Activated CD4-positive, alpha-beta T cell treated with anti-CD3 and anti-CD28 coated beads, Interleukin-2, Interleukin-4, amounts not matched to agents 100 ng/mL and 50 ng/mL, durations not matched to agents 16 hours and 8 hours (primary cell): Measurements from ENCODE around the gene IGF2BP2.
"Not testable (repeated sequence)": the region's sequence is repeated elsewhere in the genome, so short reads cannot be mapped to it uniquely, and the experiment has no call there.

Source experiments
- DNase-seq: peaks from one replicate; pipeline ENCODE4 v3.0.0-alpha.2; 2020; ENCODE audit warnings: low spot score

IGF2BP2 gene

DNA sequence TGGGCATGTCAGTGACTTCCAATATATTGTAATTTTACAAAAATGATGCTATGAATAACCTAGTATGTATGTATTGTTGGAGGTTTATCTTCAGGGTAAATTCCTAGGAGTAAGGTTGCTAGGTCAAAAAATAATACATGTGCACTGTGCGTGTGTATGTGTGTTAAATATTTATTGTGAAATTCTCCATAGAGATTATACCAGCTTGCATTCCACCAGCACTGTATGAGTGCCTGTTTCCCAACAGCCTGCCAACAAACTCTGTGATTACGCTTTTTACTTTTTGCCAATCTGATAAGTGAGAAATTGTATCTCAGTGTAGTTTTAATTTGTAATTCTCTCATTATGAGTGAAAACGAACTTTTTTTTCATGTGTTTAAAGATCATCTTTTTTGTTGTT, 12.6 kb upstream of the IGF2BP2 start:
- no peak for DNase-seq

DNA sequence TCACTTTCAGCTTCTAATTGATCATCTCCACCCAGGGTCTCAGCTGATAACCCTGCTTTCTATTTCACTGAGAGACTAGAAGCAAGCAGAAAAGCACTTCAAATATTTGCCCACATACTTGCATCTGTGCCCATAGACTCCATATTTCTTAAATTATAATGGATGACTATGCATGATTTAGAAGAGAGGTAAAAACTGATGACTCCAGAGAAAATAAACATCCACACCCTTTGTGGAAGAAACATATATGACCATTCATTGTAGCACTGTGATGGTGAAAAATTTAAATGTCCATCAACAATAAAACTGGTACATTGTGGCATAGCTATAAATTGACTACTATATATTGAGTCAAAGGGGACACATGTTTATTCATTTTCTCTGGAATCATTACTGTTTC, 7.1 kb upstream of the IGF2BP2 start:
- DNase-seq = no peak

DNA sequence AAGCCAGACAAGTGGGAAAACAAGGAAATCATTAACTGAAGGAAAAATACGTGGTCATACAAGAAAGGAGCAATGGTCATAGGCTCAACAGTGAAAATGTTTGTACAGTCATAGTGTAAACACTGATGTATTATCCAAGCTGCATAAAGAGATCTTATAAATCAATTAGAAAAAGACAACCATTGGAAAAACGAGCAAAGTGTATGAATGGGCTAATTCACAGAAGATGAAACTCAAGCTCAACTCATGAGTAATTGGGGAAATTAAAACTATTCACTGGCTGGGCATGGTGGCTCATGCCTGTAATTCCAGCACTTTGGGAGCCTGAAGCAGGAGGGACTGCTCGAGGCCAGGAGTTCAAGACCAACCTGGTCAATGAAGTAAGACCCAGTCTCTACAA, 6.4 kb upstream of the IGF2BP2 start:
- no peak for DNase-seq

DNA sequence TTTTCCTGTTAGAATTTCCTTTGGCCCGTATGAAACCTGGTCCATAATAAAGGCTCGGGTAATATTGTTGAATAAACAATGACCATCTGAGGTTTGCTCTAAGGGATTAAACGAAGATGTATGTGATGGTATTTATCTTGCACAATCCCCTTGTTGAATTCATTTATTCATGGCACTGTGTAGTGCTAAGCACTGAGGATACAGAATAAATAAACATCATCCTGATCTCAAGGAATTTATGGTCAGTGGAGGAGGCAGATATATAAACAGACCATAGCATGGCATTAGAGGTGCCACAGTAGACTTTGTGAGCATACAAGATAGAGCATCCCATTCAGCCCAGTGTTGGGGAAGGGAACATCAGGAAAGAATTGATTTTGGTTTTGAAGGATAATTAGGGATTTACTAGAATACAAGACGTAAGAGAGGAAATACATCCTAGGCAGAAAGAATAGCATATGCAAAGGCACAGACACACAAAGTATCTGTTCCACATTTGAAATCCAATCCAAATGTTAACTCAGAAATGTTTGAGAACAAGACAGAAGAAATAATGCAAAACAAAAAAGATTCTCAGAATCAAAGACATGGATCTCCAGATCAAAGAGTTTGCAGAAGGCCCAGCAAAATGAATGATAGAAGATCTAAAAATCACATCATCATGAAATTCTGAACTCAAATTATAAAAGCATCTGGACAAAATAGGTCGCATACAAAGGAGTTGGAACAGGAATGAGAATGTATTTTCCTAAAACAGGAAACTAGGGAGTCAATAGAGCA, 5.4 kb upstream of the IGF2BP2 start:
- DNase-seq = no peak

DNA sequence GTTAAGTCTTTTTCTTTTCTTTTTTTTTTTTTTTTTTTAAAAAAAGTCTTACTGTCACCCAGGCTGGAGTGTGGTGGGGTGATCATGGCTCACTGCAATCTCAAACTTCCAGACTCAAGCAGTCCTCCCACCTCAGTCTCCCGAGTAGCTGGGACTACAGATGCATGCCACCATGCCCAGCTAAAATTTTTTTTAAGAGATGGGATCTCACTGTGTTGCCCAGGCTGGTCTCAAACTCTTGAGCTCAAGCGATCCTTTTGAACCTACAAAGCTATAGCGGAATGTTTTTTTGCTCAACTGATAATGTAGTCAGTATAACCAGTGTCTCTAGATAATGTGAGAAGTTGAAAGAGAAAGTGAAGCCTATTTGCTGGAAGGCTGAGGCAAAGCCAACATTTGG, 3.9 kb upstream of the IGF2BP2 start:
- no peak for DNase-seq

DNA sequence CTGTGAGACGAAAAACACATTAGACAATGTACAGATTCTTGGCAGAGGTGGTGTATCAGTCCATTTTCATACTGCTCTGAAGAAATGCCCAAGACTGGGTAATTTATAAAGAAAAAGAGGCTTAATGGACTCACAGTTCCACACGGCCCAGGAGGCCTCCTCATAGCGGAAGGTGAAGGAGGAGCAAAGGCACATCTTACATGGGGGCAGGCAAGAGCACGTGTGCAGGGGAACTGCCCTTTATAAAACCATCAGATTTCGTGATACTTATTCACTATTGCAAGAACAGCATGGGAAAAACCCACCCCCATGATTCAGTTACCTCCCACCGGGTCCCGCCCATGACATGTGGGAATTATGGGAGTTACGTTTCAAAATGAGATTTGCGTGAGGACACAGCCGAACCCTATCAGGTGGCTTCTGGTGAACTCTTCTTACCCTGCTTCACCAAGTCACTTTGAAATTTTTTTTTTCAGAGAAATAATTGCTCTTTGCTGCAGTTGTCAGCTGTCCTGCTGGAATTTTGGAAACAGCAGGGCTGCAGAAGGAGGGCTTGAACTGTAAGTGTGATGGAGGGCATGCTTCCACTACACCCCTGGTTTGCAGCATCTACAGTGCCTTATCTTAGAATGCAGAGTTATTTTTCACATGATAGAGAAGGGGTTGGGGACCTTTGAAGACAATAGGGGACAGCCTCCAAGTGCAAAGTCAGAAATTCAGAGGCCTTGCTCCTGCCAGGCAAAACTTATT, 2.9 kb upstream of the IGF2BP2 start:
- no peak for DNase-seq

- DNase-seq = peak; percentile 31
These were observed 1.0 kb upstream of the IGF2BP2 start for GRCh38 chr3:185825639-185826481.

GRCh38 chr3:185824051-185825005, 514 bp downstream of the IGF2BP2 start:
- no peak for DNase-seq

DNA sequence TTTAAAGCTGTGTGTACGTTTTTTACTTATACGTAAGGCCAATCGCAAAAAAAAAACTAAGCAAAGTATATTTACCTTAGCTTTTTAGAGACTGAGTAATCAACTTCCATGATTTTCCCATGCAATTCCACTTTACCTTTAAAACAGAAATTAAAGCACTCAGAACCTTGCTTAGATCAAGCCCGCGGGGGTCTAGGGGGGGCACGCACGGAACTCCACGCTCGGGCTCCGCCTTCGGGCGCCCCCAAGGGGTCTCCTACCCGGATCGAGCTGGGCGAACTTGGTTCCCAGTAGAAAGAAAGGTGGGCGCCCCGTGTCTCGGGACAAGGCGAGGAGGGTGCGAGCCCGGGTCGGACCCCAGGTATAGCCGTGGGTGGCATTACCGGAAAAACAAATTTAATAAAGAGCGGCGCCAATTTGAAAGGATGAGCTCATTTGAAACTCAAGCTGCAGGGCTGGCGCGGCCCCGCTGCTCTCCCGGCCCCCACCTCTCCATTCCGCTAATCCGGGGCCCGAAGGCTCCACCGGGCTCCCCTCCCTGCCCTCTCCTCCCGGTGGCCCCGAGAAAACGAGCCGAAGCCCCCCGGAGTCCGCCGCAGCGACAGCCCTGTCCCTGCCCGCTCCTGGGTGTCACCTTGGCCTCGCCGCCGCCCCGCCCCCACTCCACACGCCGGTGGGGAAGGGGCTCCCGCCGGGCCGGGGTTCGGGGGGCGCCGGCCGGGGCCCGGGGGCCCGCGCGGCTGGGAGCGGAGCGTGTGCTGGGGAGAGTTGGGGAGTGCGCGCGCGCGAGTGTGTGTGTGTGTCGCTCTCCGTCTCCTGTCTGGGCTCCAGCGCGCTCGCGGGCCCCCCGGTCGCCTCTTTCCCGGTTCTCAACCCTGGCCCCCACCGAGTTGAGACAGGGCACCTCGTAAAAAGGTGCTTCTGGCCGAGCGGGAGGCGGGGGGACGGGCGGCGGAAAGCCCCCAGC, 1.5 kb downstream of the IGF2BP2 start:
- no peak for DNase-seq

DNA sequence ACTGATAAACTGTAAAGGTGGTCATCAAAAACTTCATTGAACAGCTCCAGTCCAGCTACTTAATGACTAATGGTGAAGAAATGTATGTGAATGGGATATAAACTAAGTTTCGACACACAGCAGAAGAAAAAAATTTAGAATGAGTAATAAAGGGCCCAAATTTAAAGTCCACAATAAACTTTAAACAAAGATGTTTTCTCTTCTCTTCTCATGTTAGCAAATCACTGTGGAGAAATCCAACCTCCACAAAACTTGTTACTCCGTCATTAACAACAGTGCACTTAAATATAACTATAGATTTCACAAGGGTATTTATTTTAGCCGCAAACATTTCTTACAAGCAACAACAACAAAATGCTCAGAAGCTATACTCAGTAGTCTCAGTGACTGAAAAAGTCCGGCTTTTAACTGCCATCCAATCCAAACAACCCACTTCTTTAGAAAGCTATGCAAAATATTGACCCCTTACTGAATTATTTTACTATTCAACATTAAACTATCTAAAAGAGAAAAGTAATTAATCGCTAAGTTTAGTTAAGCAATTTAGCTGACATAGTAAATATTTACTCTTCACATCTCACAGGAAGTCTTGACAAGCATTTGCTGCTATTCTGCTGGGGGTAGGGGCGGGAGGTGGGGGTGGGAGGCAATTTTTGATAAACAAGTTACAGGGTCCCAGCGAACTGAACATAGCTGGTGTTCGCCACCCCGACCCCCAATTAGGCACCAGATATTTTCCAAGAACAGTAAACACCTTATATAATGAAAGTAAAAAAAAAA, 2.4 kb downstream of the IGF2BP2 start:
- DNase-seq = no peak

DNA sequence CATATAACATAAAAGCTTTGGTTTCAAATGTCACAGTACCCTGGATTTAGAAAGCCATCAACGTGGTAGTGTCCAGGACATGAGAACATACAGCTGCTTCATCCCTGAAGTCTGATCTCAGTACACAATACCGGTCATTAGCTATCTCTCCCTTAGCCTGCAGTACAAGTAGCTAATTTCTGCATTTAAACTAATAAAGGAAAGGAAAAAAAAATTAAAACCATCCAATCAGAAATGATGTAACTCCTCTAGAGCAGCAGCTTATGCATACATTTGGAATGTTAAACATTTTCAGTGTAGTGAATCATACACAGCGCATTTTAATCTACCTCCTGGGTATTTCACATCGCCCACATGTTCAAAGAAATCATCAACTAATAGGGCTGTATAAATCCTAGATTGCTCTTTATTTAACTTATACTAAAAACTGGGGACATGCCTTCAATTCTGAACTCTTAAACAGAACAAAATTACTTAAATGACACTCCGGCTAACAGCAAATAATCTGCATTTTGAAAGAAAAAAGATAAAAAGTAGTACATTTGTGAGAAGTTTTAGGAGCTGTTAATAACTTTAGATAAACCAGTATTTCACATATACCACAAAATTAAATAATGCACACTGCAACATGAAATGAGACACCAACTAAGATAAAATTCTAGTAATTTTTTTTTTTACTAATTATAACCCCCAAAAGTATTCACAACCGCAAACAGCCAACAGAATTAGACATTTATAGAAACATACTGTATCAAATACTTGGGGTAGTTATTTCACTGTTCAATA, 3.7 kb downstream of the IGF2BP2 start:
- DNase-seq = no peak

DNA sequence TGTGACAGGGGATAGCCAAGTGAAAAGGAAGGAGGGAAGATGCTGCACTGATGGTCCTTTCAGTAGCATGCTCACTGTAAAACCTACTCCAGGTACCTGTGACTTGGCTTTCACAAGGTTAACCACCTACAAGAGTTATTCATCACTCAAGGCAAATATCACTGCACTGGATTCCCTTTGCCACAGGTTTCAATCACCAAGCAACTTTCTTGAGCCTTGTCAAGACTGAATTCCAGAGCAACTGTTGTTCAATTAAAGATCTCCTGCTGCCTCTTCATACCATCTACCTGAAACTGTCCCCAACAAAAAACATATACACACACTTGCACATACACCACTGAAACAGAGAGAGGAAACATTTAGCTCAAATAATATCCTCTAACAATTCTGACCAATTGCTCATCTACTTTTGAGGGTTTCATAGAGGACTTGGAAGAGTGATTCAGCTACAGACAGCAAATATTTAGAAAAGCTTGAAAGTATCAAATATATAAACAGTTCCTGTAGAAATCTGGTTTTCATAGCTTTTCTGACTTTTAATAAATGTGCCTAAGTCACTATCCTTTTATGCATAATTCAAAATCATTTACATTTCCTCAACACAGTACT, 6.5 kb downstream of the IGF2BP2 start:
- DNase-seq = no peak

GRCh38 chr3:185815391-185816282, 9.2 kb downstream of the IGF2BP2 start:
- DNase-seq = no peak

DNA sequence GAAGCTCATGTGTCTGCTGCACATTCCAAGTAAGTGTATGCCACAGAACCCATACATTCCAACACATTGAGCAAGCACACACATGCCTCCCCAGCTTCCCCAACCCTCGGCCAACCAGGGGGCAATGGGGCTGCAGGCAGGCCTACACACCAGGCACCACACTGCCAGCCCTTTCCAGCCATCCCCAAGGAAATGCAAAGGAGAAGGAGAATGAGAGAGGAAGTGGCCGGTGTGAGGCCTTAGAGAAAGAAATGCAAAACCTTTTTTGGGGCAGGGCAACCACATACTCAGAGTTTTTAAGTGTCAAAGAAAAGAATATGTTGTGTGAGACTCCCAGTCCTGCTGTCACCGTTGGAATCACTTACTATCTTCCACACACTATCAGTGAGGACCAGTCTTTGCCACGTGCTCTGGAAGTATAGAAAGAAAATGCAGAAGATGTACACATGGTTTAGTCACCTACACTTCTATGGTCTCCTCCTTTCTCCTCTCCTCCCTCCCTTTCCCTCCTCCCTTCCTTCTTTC, 11.1 kb downstream of the IGF2BP2 start:
- DNase-seq = no peak

GRCh38 chr3:185813205-185813604, 11.6 kb downstream of the IGF2BP2 start:
- no peak for DNase-seq

- no peak for DNase-seq
These were observed 17.3 kb downstream of the IGF2BP2 start for GRCh38 chr3:185807445-185808068.

DNA sequence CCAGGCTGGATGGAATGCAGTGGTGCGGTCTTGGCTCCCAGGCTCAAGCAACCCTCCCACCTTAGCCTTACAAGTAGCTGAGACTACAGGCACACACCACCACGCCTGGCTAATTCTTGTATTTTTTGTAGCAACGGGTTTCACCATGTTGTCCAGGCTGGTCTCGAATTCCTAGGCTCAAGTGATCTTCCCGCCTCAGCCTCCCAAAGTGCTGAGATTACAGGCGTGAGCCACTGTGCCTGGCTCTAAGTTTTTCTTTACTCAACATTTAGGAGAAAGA, 26.1 kb downstream of the IGF2BP2 start:
- not testable (repeated sequence) for DNase-seq
